Measurements from ENCODE around the gene PSMB8. TPM values are rescaled to one million over a fixed set of nuclear protein-coding genes. Genes with fewer than 3 reads are reported as not detected.

Gene PSMB8
- total and polyA plus RNA-seq, 2 of the 8 experiments (the other 6 are each of a cell fraction or from before 2014, with no cell fraction given) = 18.4 to 43.0 TPM

DNA sequence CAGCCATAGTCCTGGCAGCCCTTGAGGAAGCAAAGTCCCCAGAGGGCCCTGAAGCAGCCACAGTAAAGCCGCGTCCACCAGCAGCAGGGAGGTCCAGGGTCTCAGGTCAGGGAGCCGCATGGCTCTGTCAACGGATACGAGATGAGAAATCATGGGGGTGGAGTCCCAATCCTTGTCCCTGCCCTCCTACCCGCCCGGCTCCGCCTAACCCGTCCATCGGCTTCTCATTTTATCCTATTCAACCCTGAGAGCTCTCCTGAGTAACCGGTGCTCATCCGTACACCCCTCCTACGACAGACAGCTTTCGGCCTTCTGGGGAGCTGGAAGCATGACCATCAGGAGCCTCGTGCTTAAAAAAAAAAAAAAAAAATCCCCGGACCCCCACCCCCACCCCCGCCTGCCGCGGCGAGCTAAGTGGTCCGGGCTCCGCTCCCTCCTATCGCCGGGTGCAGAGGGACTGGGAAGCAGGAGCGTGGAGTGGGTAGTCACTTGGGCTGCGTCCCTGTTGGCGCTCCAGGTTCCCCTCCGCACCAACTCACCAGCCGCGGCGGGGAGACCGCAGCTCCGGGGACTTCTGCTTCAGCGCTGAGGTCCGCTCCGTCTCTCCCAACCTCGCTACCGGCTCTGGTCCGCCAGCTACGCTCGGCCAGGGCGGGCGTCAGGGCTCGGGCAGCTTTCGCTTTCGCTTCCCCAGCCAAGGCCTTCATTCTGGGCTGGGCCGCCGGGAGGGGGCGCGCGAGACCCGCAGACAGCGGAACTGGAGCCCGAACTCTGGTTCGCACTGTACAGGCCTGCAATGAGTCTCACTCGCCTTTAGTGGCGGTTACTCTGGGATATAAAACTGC lies 5.5 kb downstream of the PSMB8 start, which contains the start of gene TAP2 (continued):
- TF ChIP-seq BCL11A (IDR thresholded peaks at IDR 0.05; ENCODE audit: low read depth in 2 of 2, low read length in 2 of 2) = no peak
- TF ChIP-seq CBX5 (IDR thresholded peaks at IDR 0.05; ENCODE audit: low read depth, low read length) = no peak
- TF ChIP-seq KDM4A (IDR thresholded peaks at IDR 0.05; ENCODE audit: low read depth, low read length, severe bottlenecking) = peak; percentile 81
- TF ChIP-seq HDAC6 (IDR thresholded peaks at IDR 0.05; ENCODE audit: low read depth, low read length) = no peak
- no peak for TF ChIP-seq RNF2 (IDR thresholded peaks at IDR 0.05; ENCODE audit: borderline replicate concordance, low read depth, low read length, missing control alignments, poor library complexity, severe bottlenecking)
- TF ChIP-seq CEBPB (IDR thresholded peaks at IDR 0.05; ENCODE audit: low read depth, low read length) = 0 out of 2 replicates have a peak, but pooled peaks have one; percentile 5
- TF ChIP-seq EZH2 (IDR thresholded peaks at IDR 0.05; ENCODE audit: low read depth, low read length, severe bottlenecking) = no peak
- no peak for TF ChIP-seq CHD1 (IDR thresholded peaks at IDR 0.05; ENCODE audit: low read depth, low read length)
- no peak for TF ChIP-seq TCF12 (IDR thresholded peaks at IDR 0.05; ENCODE audit: low read depth, low read length)
- TF ChIP-seq, protein P1, sequence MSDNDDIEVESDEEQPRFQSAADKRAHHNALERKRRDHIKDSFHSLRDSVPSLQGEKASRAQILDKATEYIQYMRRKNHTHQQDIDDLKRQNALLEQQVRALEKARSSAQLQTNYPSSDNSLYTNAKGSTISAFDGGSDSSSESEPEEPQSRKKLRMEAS (IDR thresholded peaks at IDR 0.05) = peak; percentile 71
- 0 out of 2 replicates have a peak, but pooled peaks have one; percentile 15 for TF ChIP-seq POLR2AphosphoS5 (IDR thresholded peaks at IDR 0.05; ENCODE audit: low read depth, low read length)
- TF ChIP-seq EGR1 (IDR thresholded peaks at IDR 0.05; ENCODE audit: borderline replicate concordance, low read depth, low read length) = no peak
- peak; percentile 24; the same call in 1 of the 2 replicates for TF ChIP-seq CREB1 (IDR thresholded peaks at IDR 0.05)
- TF ChIP-seq SP2 (IDR thresholded peaks at IDR 0.05; ENCODE audit: low read length) = no peak
- TF ChIP-seq NRF1 (IDR thresholded peaks at IDR 0.05; ENCODE audit: low read depth, low read length) = no peak
- TF ChIP-seq, protein P2, sequence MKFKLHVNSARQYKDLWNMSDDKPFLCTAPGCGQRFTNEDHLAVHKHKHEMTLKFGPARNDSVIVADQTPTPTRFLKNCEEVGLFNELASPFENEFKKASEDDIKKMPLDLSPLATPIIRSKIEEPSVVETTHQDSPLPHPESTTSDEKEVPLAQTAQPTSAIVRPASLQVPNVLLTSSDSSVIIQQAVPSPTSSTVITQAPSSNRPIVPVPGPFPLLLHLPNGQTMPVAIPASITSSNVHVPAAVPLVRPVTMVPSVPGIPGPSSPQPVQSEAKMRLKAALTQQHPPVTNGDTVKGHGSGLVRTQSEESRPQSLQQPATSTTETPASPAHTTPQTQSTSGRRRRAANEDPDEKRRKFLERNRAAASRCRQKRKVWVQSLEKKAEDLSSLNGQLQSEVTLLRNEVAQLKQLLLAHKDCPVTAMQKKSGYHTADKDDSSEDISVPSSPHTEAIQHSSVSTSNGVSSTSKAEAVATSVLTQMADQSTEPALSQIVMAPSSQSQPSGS (IDR thresholded peaks at IDR 0.05; ENCODE audit: low read length) = no peak
- TF ChIP-seq RXRA (IDR thresholded peaks at IDR 0.05; ENCODE audit: insufficient read depth, low read depth, low read length) = no peak
- TF ChIP-seq, protein P3, sequence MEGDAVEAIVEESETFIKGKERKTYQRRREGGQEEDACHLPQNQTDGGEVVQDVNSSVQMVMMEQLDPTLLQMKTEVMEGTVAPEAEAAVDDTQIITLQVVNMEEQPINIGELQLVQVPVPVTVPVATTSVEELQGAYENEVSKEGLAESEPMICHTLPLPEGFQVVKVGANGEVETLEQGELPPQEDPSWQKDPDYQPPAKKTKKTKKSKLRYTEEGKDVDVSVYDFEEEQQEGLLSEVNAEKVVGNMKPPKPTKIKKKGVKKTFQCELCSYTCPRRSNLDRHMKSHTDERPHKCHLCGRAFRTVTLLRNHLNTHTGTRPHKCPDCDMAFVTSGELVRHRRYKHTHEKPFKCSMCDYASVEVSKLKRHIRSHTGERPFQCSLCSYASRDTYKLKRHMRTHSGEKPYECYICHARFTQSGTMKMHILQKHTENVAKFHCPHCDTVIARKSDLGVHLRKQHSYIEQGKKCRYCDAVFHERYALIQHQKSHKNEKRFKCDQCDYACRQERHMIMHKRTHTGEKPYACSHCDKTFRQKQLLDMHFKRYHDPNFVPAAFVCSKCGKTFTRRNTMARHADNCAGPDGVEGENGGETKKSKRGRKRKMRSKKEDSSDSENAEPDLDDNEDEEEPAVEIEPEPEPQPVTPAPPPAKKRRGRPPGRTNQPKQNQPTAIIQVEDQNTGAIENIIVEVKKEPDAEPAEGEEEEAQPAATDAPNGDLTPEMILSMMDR (IDR thresholded peaks at IDR 0.05; ENCODE audit: control extremely low read depth in 1 of 3, insufficient read depth in 1 of 3, low read depth in 1 of 3, low read length in 3 of 3) = peak; percentile 70 to 97 (median 95)
- TF ChIP-seq TBP (IDR thresholded peaks at IDR 0.05; ENCODE audit: low read depth, low read length) = peak; percentile 57; the same call in 1 of the 2 replicates
